Measurements from ENCODE around the gene VAMP8.
A peak's percentile ranks its signal among the peaks of the same experiment; 100 is the strongest.
"Not testable (repeated sequence)": the region's sequence is repeated elsewhere in the genome, so short reads cannot be mapped to it uniquely, and the experiment has no call there.

VAMP8 gene

GRCh38 chr2:85611217-85611704 lies 33.9 kb downstream of the VAMP8 start:
- H3K4me1 ChIP-seq (ENCODE audit: control insufficient read depth, insufficient read depth, low read length): peaks cover 17% of the 10 kb centered on the region
- peaks cover 10 to 17% of the 10 kb centered on the region in 2 donors for H3K36me3 ChIP-seq (ENCODE audit: control insufficient read depth in 2 of 2, insufficient read depth in 2 of 2, low read length in 2 of 2)
- no peaks in the 10 kb centered on the region for H3K27me3 ChIP-seq (ENCODE audit: control insufficient read depth in 1 of 2, insufficient read depth in 2 of 2, low read length in 2 of 2)
- H3K9me3 ChIP-seq (ENCODE audit: control insufficient read depth in 2 of 2, low read length in 2 of 2): no peaks in the 10 kb centered on the region
- peak overlapping the region; percentile 67 for H3K27ac ChIP-seq (ENCODE audit: low read length)
- H3K9ac ChIP-seq (ENCODE audit: low read length in 2 of 2): peak overlapping the region; percentile 80 to 81
- peak overlapping the region; percentile 79 to 91 for H3K4me3 ChIP-seq (ENCODE audit: low read length in 2 of 2)

GRCh38 chr2:85611705-85612587 lies 34.6 kb downstream of the VAMP8 start, which contains the start of gene C2orf68:
TSS of gene C2orf68 (minus strand) at chr2:85612066. CDS start at chr2:85611984, 82 bp downstream.
- Histone ChIP-seq H3K27ac (ENCODE audit: low read length) (peak within 1 kb of the TSS; percentile 67), H3K36me3 (ENCODE audit: control insufficient read depth in 2 of 2, insufficient read depth in 2 of 2, low read length in 2 of 2) (peaks cover 10 to 17% of the 10 kb centered on the region in 2 donors), H3K9ac (ENCODE audit: low read length in 2 of 2) (peak within 1 kb of the TSS; percentile 80 to 81), H3K9me3 (ENCODE audit: control insufficient read depth in 2 of 2, low read length in 2 of 2) (no peaks in the 10 kb centered on the region), H3K4me3 (ENCODE audit: low read length in 2 of 2) (peak within 1 kb of the TSS; percentile 79 to 91), H3K27me3 (ENCODE audit: control insufficient read depth in 1 of 2, insufficient read depth in 2 of 2, low read length in 2 of 2) (no peaks in the 10 kb centered on the region), H3K4me1 (ENCODE audit: control insufficient read depth, insufficient read depth, low read length) (peaks cover 19% of the 10 kb centered on the region)

DNA sequence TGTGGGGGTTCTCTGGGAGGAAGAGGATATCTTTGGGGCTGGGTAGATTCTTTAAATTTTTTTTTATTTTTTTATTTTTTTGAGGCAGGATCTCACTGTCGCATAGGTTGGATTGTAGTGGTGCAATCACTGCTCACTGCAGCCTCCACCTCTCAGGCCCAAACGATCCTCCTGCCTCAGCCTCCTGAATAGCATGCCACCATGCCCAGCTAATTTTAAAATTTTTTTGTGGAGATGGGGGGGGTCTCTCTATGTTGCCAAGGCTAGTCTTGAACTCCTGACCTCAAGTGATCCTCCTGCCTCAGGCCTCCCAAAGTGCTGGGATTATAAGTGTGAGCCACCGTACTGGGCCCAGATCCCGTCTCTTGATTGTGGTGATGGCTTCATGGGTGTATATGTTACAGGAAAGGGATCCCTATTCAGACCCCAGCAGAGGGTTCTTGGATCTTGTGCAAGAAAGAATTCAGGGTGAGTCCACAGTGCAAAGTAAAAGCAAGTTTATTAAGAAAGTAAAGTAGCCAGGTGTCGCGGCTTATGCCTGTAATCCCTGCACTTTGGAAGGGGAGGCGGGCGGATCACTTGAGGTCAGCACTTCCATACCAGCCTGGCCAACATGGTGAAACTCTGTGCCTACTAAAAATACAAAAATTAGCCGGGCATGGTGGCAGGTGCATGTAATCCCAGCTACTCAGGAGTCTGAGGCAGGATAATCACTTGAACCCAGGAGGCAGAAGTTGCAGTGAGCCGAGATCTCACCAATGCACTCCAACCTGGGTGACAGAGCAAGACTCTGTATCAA lies 36.5 kb downstream of the VAMP8 start:
- Histone ChIP-seq H3K27ac (ENCODE audit: low read length) (no peak overlapping the region), H3K4me3 (ENCODE audit: low read length in 2 of 2) (no peak overlapping the region), H3K27me3 (ENCODE audit: control insufficient read depth in 1 of 2, insufficient read depth in 2 of 2, low read length in 2 of 2) (no peaks in the 10 kb centered on the region), H3K9ac (ENCODE audit: low read length in 2 of 2) (no peak overlapping the region), H3K36me3 (ENCODE audit: control insufficient read depth in 2 of 2, insufficient read depth in 2 of 2, low read length in 2 of 2) (peaks cover 5 to 9% of the 10 kb centered on the region in 2 donors), H3K9me3 (ENCODE audit: control insufficient read depth in 2 of 2, low read length in 2 of 2) (no peaks in the 10 kb centered on the region), H3K4me1 (ENCODE audit: control insufficient read depth, insufficient read depth, low read length) (peaks cover 24% of the 10 kb centered on the region)

GRCh38 chr2:85614757-85615156 lies 37.4 kb downstream of the VAMP8 start:
- H3K36me3 ChIP-seq (ENCODE audit: control insufficient read depth in 2 of 2, insufficient read depth in 2 of 2, low read length in 2 of 2): peaks cover 2 to 12% of the 10 kb centered on the region in 2 donors
- H3K4me1 ChIP-seq (ENCODE audit: control insufficient read depth, insufficient read depth, low read length): peaks cover 22% of the 10 kb centered on the region
- not testable (repeated sequence) for H3K4me3 ChIP-seq (ENCODE audit: low read length in 2 of 2); H3K27ac ChIP-seq (ENCODE audit: low read length); H3K27me3 ChIP-seq (ENCODE audit: control insufficient read depth in 1 of 2, insufficient read depth in 2 of 2, low read length in 2 of 2); H3K9ac ChIP-seq (ENCODE audit: low read length in 2 of 2); H3K9me3 ChIP-seq (ENCODE audit: control insufficient read depth in 2 of 2, low read length in 2 of 2)

- no peak overlapping the region for H3K4me3 ChIP-seq (ENCODE audit: low read length in 2 of 2)
- H3K36me3 ChIP-seq (ENCODE audit: control insufficient read depth in 2 of 2, insufficient read depth in 2 of 2, low read length in 2 of 2): peaks cover 2 to 9% of the 10 kb centered on the region in 2 donors
- peaks cover 20% of the 10 kb centered on the region for H3K4me1 ChIP-seq (ENCODE audit: control insufficient read depth, insufficient read depth, low read length)
- H3K27ac ChIP-seq (ENCODE audit: low read length): peak overlapping the region; percentile 64
- H3K27me3 ChIP-seq (ENCODE audit: control insufficient read depth in 1 of 2, insufficient read depth in 2 of 2, low read length in 2 of 2): no peaks in the 10 kb centered on the region
- H3K9ac ChIP-seq (ENCODE audit: low read length in 2 of 2): no peak overlapping the region
- no peaks in the 10 kb centered on the region for H3K9me3 ChIP-seq (ENCODE audit: control insufficient read depth in 2 of 2, low read length in 2 of 2)
Observed at GRCh38 chr2:85615413-85615728, 38.0 kb downstream of the VAMP8 start.

- peak overlapping the region in 1 of 2 donors; percentile 0 for H3K4me3 ChIP-seq (ENCODE audit: low read length in 2 of 2)
- not testable (repeated sequence) for H3K27ac ChIP-seq (ENCODE audit: low read length); H3K9ac ChIP-seq (ENCODE audit: low read length in 2 of 2); H3K9me3 ChIP-seq (ENCODE audit: control insufficient read depth in 2 of 2, low read length in 2 of 2); H3K27me3 ChIP-seq (ENCODE audit: control insufficient read depth in 1 of 2, insufficient read depth in 2 of 2, low read length in 2 of 2)
- peaks cover 11 to 18% of the 10 kb centered on the region in 2 donors for H3K36me3 ChIP-seq (ENCODE audit: control insufficient read depth in 2 of 2, insufficient read depth in 2 of 2, low read length in 2 of 2)
- H3K4me1 ChIP-seq (ENCODE audit: control insufficient read depth, insufficient read depth, low read length): peaks cover 13% of the 10 kb centered on the region
Observed at GRCh38 chr2:85617723-85618122, 40.3 kb downstream of the VAMP8 start.

DNA sequence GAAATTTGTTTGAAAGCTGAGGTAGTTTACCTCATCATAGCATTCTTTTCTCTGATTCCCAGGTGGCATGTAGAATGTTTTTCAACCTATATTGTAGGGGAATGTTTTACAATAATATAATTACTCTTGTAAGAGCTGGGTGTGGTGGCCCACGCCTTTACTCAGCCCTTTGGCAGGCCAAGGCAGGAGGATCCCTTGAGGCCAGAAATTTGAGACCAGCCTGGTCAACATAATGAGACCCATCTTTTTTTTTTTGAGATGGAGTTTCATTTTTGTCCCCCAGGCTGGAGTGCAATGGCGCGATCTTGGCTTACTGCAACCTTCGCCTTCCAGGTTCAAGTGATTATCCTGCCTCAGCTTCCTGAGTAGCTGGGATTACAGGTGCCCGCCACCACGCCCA lies 42.2 kb downstream of the VAMP8 start:
- Histone ChIP-seq H3K9me3 (ENCODE audit: control insufficient read depth in 2 of 2, low read length in 2 of 2) (no peaks in the 10 kb centered on the region), H3K27me3 (ENCODE audit: control insufficient read depth in 1 of 2, insufficient read depth in 2 of 2, low read length in 2 of 2) (no peaks in the 10 kb centered on the region), H3K4me1 (ENCODE audit: control insufficient read depth, insufficient read depth, low read length) (peaks cover 13% of the 10 kb centered on the region), H3K27ac (ENCODE audit: low read length) (no peak overlapping the region), H3K9ac (ENCODE audit: low read length in 2 of 2) (no peak overlapping the region), H3K36me3 (ENCODE audit: control insufficient read depth in 2 of 2, insufficient read depth in 2 of 2, low read length in 2 of 2) (peaks cover 25 to 33% of the 10 kb centered on the region in 2 donors), H3K4me3 (ENCODE audit: low read length in 2 of 2) (no peak overlapping the region)

- H3K27ac ChIP-seq (ENCODE audit: low read length): no peak overlapping the region
Observed at GRCh38 chr2:85621338-85621737, 44.0 kb downstream of the VAMP8 start.

DNA sequence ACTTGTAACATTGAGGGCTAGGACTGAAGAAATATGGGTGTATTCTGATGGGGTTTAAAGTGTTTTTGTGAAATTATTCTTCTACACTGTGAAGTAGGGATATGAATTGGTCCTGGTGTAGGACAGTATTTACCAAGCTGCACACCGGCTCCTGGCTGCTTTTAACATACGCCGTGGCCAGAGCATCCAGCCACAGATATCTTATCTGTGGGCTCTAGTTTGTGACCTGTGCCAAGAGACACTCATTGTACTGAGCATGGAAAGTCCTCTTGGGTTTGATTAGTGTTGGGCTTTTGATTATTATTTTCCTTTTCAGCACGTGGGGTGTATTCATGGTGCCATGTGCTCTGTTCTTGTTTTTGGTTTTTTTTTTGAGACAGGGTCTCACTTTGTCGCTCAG lies 46.6 kb downstream of the VAMP8 start:
- H3K27me3 ChIP-seq (ENCODE audit: control insufficient read depth in 1 of 2, insufficient read depth in 2 of 2, low read length in 2 of 2): no peaks in the 10 kb centered on the region
- no peaks in the 10 kb centered on the region for H3K4me1 ChIP-seq (ENCODE audit: control insufficient read depth, insufficient read depth, low read length)
- no peak overlapping the region for H3K4me3 ChIP-seq (ENCODE audit: low read length in 2 of 2)
- H3K9ac ChIP-seq (ENCODE audit: low read length in 2 of 2): no peak overlapping the region
- no peaks in the 10 kb centered on the region for H3K9me3 ChIP-seq (ENCODE audit: control insufficient read depth in 2 of 2, low read length in 2 of 2)
- peaks cover 43 to 60% of the 10 kb centered on the region in 2 donors for H3K36me3 ChIP-seq (ENCODE audit: control insufficient read depth in 2 of 2, insufficient read depth in 2 of 2, low read length in 2 of 2)
- no peak overlapping the region for H3K27ac ChIP-seq (ENCODE audit: low read length)

More at GRCh38 chr2:85621338-85621737, 44.0 kb downstream of the VAMP8 start:
- no peaks in the 10 kb centered on the region for H3K27me3 ChIP-seq (ENCODE audit: control insufficient read depth in 1 of 2, insufficient read depth in 2 of 2, low read length in 2 of 2)
- peaks cover 13% of the 10 kb centered on the region for H3K4me1 ChIP-seq (ENCODE audit: control insufficient read depth, insufficient read depth, low read length)
- H3K9ac ChIP-seq (ENCODE audit: low read length in 2 of 2): no peak overlapping the region
- peaks cover 38 to 48% of the 10 kb centered on the region in 2 donors for H3K36me3 ChIP-seq (ENCODE audit: control insufficient read depth in 2 of 2, insufficient read depth in 2 of 2, low read length in 2 of 2)
- H3K9me3 ChIP-seq (ENCODE audit: control insufficient read depth in 2 of 2, low read length in 2 of 2): no peaks in the 10 kb centered on the region
- H3K4me3 ChIP-seq (ENCODE audit: low read length in 2 of 2): no peak overlapping the region

DNA sequence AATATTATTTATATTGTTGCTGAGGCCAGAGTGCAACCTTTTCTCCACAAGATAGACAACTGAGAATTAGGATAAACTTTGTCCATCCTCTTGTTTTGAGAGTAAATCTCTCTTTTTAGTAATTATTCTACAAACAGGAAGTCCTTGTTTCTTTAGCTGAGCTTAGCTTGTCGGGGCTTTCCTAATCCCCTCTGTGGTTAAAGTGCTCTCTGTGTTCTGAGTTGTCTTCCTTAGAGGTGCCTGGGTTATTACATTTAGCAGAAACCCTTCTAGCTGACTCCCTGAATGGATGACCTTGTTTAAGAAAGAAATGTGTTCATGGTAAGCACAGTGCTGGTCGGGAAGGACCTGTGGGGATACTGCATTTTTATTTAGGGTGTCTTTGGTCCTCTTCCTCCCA lies 51.3 kb downstream of the VAMP8 start:
- Histone ChIP-seq H3K9me3 (ENCODE audit: control insufficient read depth in 2 of 2, low read length in 2 of 2) (no peaks in the 10 kb centered on the region), H3K4me3 (ENCODE audit: low read length in 2 of 2) (no peak overlapping the region), H3K27me3 (ENCODE audit: control insufficient read depth in 1 of 2, insufficient read depth in 2 of 2, low read length in 2 of 2) (no peaks in the 10 kb centered on the region), H3K36me3 (ENCODE audit: control insufficient read depth in 2 of 2, insufficient read depth in 2 of 2, low read length in 2 of 2) (peaks cover 50 to 51% of the 10 kb centered on the region in 2 donors), H3K4me1 (ENCODE audit: control insufficient read depth, insufficient read depth, low read length) (no peaks in the 10 kb centered on the region), H3K9ac (ENCODE audit: low read length in 2 of 2) (no peak overlapping the region), H3K27ac (ENCODE audit: low read length) (no peak overlapping the region)
